ENCODE results near the gene CFAP46.

Gene CFAP46

GRCh38 chr10:132834311-132834761, 108.0 kb downstream of the CFAP46 start:
- no peak overlapping the region for H3K4me3 ChIP-seq
- no peaks in the 10 kb centered on the region for H3K9me3 ChIP-seq
- no peak overlapping the region for H3K27ac ChIP-seq
- TF ChIP-seq CTCF (IDR thresholded peaks at IDR 0.05), result no peak
- intact Hi-C loops (cut with DNase I; ENCODE audit: low total_unique reads), result no loop called here
- no peaks in the 10 kb centered on the region for H3K36me3 ChIP-seq
- no peak for DNase-seq
- peaks cover 0 to 54% of the 10 kb centered on the region in 2 donors for H3K27me3 ChIP-seq
- peaks cover 0 to 10% (median 0%) of the 10 kb centered on the region in 4 donors for H3K4me1 ChIP-seq

DNA sequence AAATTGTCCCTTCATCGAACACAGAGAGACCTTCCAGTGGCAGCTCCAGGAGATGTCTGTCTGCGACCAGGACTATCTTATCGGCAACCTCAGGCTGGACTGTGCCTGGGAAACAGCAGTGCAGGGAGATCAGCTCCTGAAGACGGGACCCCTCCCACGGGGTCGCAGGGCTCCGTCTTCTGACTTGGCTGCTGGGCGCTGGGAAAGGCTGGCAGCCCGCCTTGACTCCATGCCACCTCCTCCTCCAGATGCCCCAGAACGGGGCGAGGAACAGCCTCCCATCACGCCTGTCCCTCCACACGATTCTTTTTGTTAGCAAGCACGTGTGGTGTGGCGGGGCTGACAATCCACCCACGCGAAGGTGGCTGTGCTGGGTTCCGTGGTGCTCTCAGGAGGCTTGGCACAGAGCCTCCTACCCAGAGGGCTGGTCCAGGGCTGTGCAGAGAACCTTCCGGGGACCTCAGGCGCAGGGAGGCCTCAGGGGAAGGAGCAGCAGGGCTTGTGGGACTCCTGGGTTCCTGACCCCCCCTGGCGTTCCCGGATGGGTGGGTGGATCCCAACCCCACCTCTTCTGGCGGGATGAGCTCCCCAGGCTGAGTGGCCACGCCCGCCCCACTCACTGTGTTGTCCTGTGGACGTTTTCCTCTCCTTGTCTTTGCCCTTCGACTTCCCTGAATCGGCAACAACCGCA, 108.8 kb downstream of the CFAP46 start:
- Histone ChIP-seq H3K9me3 (no peaks in the 10 kb centered on the region), H3K4me1 (peaks cover 0 to 10% (median 0%) of the 10 kb centered on the region in 4 donors), H3K27me3 (peaks cover 0 to 51% of the 10 kb centered on the region in 2 donors), H3K4me3 (no peak overlapping the region), H3K36me3 (no peaks in the 10 kb centered on the region), H3K27ac (no peak overlapping the region)
- TF ChIP-seq CTCF (IDR thresholded peaks at IDR 0.05), result no peak
- intact Hi-C loops (cut with DNase I; ENCODE audit: low total_unique reads), result no loop called here
- DNase-seq, result no peak

DNA sequence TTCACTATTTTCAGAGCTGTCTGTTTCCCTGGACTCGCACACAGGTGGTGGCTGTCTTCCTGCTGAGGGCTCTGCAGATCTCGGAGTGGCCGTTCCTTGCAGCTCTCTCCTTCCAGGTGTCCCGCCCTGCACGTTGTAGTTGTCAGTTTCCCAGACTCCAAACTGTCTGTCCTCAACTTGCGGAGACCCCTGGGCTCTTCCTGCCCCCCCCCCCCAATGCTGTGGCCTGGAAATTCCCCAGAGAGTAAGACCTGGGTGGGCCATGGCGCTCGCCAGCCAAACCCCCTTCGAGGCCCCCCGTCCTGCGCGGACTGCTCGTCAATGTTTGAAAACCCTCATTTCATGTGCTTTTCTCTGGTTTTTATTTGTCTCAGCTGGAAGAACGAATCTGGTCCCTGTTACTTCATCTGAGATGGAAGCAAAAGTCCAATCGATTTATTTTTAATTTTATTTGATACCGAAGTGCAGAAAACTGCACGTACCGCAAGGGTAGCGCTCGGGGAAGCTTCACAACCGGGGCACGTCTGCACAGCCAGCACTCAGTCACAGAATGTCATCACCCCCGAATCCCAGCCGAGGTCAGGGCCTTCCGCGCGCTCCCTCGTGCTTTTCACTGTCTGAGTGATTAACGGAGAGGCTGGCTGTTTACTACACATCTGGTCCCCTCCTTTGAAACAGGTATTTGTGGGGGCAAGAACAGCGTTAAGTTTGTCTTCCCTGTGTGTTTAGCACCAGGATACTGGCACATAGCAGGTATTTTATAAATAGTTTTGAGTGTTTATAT, 110.0 kb downstream of the CFAP46 start:
- Histone ChIP-seq H3K4me1 (peaks cover 0 to 10% (median 0%) of the 10 kb centered on the region in 4 donors), H3K36me3 (no peaks in the 10 kb centered on the region), H3K9me3 (no peaks in the 10 kb centered on the region), H3K4me3 (no peak overlapping the region), H3K27me3 (peaks cover 0 to 49% of the 10 kb centered on the region in 2 donors), H3K27ac (no peak overlapping the region)
- TF ChIP-seq CTCF (IDR thresholded peaks at IDR 0.05), result no peak
- intact Hi-C loops (cut with DNase I; ENCODE audit: low total_unique reads), result no loop called here
- no peak for DNase-seq

DNA sequence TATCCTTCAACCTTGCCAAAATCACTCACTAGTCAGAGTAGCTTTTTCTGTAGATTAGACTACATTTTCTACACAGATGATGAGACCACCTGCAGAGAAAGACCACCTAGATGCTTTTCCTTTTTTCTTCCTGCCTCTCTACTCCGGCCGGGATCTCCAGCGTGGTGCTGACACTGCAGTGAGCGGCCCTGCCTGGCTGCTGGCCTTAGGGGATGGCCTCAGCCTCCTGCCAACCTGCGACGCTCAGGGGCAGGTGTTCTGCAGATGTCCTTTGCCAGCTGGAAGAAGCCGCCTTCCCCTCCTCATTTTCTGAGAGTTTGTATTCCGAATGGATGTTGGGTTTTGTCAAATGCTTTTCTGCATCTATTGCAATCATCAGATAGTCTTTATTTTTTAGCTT, 113.0 kb downstream of the CFAP46 start:
- Histone ChIP-seq H3K27ac (no peak overlapping the region), H3K9me3 (no peaks in the 10 kb centered on the region), H3K27me3 (peaks cover 0 to 24% of the 10 kb centered on the region in 2 donors), H3K36me3 (no peaks in the 10 kb centered on the region), H3K4me1 (no peaks in the 10 kb centered on the region), H3K4me3 (no peak overlapping the region)
- no peak for DNase-seq
- no peak for TF ChIP-seq CTCF (IDR thresholded peaks at IDR 0.05)
- intact Hi-C loops (cut with DNase I; ENCODE audit: low total_unique reads), result no loop called here

DNA sequence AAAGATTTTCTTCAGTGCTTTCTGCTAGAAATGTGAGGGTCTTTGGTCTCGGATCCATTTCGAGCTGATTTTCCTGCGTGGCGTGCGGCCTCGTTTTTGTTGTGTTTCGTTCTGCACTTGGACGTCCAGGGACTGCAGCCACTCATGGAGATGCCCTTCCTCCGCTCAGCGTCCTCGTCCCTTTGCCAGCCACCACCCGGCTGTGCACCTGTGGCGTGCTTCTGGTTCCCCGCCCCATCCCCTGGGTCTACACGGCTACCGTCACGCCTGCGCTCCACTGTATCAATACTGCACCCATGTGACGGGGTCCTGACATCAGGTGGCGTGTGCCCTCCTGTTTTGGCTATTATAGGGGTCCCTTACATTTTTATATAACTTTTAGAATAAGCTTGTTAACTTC, 113.7 kb downstream of the CFAP46 start:
- intact Hi-C loops (cut with DNase I; ENCODE audit: low total_unique reads), result no loop called here
- H3K27ac ChIP-seq, result no peak overlapping the region
- peak in 1 of 2 donors; percentile 62 for DNase-seq
- H3K4me3 ChIP-seq, result no peak overlapping the region
- peaks cover 0 to 18% of the 10 kb centered on the region in 2 donors for H3K27me3 ChIP-seq
- H3K4me1 ChIP-seq, result no peaks in the 10 kb centered on the region
- H3K9me3 ChIP-seq, result no peaks in the 10 kb centered on the region
- no peaks in the 10 kb centered on the region for H3K36me3 ChIP-seq
- TF ChIP-seq CTCF (IDR thresholded peaks at IDR 0.05), result no peak

All from tibial artery (tissue), 4 donors.